Liver (tissue), 9 donors: ENCODE results near the gene ZNF316. TPM values are rescaled to one million over a fixed set of nuclear protein-coding genes. Genes with fewer than 3 reads are reported as not detected.

Source experiments
- DNase-seq: peaks from one replicate; pipeline ENCODE4 v3.0.0-alpha.2; 2017; ENCODE audit warnings: low spot score
- H3K27ac ChIP-seq, 2 donors: one replicate each; pipeline ENCODE4 v1.7.0; 2013; ENCODE audit warnings: inconsistent platforms in 2 of 2, low read length in 2 of 2, control low read depth in 1 of 2, low read depth in 1 of 2, mild to moderate bottlenecking in 1 of 2
- H3K27me3 ChIP-seq, 4 donors: one replicate each; pipeline versions ENCODE4 v1.6.1 to v1.7.0; 2013; ENCODE audit warnings: low read length in 3 of 4, inconsistent platforms in 1 of 4, mild to moderate bottlenecking in 1 of 4, moderate library complexity in 1 of 4; ENCODE audit not compliant: control insufficient read depth in 4 of 4, insufficient read depth in 4 of 4
- H3K36me3 ChIP-seq, 4 donors: one replicate each; pipeline versions ENCODE4 v1.6.1 to v1.7.0; 2013; ENCODE audit warnings: low read length in 3 of 4, mild to moderate bottlenecking in 3 of 4, low read depth in 1 of 4, moderate library complexity in 1 of 4; ENCODE audit not compliant: control insufficient read depth in 4 of 4, insufficient read depth in 3 of 4
- H3K4me1 ChIP-seq, 4 donors: one replicate each; pipeline versions ENCODE4 v1.6.1 to v1.7.0; 2013; ENCODE audit warnings: low read length in 3 of 4, mild to moderate bottlenecking in 3 of 4, moderate library complexity in 1 of 4; ENCODE audit not compliant: control insufficient read depth in 4 of 4, insufficient read depth in 4 of 4
- H3K4me3 ChIP-seq, 3 donors: one replicate each; pipeline versions ENCODE4 v1.6.1 to v1.7.0; 2013; ENCODE audit warnings: low read length in 3 of 3, control low read depth in 1 of 3, low read depth in 1 of 3, mild to moderate bottlenecking in 1 of 3
- H3K9ac ChIP-seq, 2 donors: one replicate each; pipeline ENCODE4 v1.7.0; 2013; ENCODE audit warnings: low read length in 2 of 2, mild to moderate bottlenecking in 2 of 2, moderate library complexity in 2 of 2, control low read depth in 1 of 2, low read depth in 1 of 2
- H3K9me3 ChIP-seq, 4 donors: one replicate each; pipeline versions ENCODE4 v1.6.1 to v1.7.0; 2013; ENCODE audit warnings: low read length in 3 of 4; ENCODE audit not compliant: control insufficient read depth in 4 of 4
- ATF3 ChIP-seq: IDR thresholded peaks from 2 replicates; pipeline ENCODE4 v1.6.1; 2016; ENCODE audit warnings: antibody characterized with exemption
- CTCF ChIP-seq: fragments of 150-350 bp; IDR thresholded peaks from 2 replicates; pipeline ENCODE4 v1.5.1; 2017; ENCODE audit warnings: improper control_type of control experiment, low read depth, low read length; ENCODE audit not compliant: missing input control
- EGR1 ChIP-seq, 2 donors: IDR thresholded peaks; 2 replicates each; pipeline ENCODE4 v1.6.1; 2016 to 2018; ENCODE audit warnings: antibody characterized with exemption in 2 of 2, low read depth in 2 of 2
- FOXA1 ChIP-seq: IDR thresholded peaks from 2 replicates; pipeline ENCODE4 v1.6.1; 2016; ENCODE audit warnings: antibody characterized with exemption
- FOXA2 ChIP-seq: IDR thresholded peaks from 2 replicates; pipeline ENCODE4 v1.6.1; 2016; ENCODE audit warnings: antibody characterized with exemption
- GABPA ChIP-seq, 2 donors: IDR thresholded peaks in 1 of 2; conservative IDR thresholded peaks in 1 of 2; 2 replicates each; pipeline ENCODE4 v1.6.1; 2016; ENCODE audit warnings: antibody characterized with exemption in 2 of 2, mild to moderate bottlenecking in 1 of 2, moderate library complexity in 1 of 2
- HNF4A ChIP-seq, 2 donors: conservative IDR thresholded peaks; 2 replicates each; pipeline ENCODE4 v1.6.1; 2016; ENCODE audit warnings: antibody characterized with exemption in 2 of 2, mild to moderate bottlenecking in 2 of 2
- HNF4G ChIP-seq: IDR thresholded peaks from 2 replicates; pipeline ENCODE4 v1.6.1; 2016; ENCODE audit warnings: antibody characterized with exemption
- JUND ChIP-seq, 2 donors: IDR thresholded peaks; 2 replicates each; pipeline ENCODE4 v1.6.1; 2016; ENCODE audit warnings: antibody characterized with exemption in 2 of 2
- RAD21 ChIP-seq, 2 donors: IDR thresholded peaks; 2 replicates each; pipeline ENCODE4 v1.6.1; 2016; ENCODE audit warnings: antibody characterized with exemption in 2 of 2, mild to moderate bottlenecking in 2 of 2
- SP1 ChIP-seq: IDR thresholded peaks from 2 replicates; pipeline ENCODE4 v1.6.1; 2018; ENCODE audit warnings: antibody characterized with exemption, mild to moderate bottlenecking
- TAF1 ChIP-seq: conservative IDR thresholded peaks from 2 replicates; pipeline ENCODE4 v1.6.1; 2016; ENCODE audit warnings: antibody characterized with exemption, mild to moderate bottlenecking
- YY1 ChIP-seq: IDR thresholded peaks from 2 replicates; pipeline ENCODE4 v1.6.1; 2016; ENCODE audit warnings: antibody characterized with exemption, mild to moderate bottlenecking
- WGBS: extraction: QIAGEN DNeasy Blood & Tissue Kit; methylation state at CpG from one replicate; pipeline ENCODE4 v1.1.7; 2013; 5-methylcytosine and 5-hydroxymethylcytosine counted together
- polyA plus RNA-seq, 2 donors: library from polyadenylated mRNA; stranded (reverse) in 1 of 2; unstranded in 1 of 2; fragments of 200-250 nt in 1 of 2; fragments of >200 nt in 1 of 2; fragmentation: Nextera tagmentation in 1 of 2; extraction: Ambion mirVana in 1 of 2; gene quantifications; one replicate each; pipeline versions ENCODE4 v1.2.1 to v1.2.3, GENCODE V29; 2013 to 2015
- total RNA-seq, 2 donors: library from RNA; depleted of rRNA; stranded (reverse); fragments of >200 nt; gene quantifications; one replicate each; pipeline ENCODE4 v1.2.3, GENCODE V29; 2014
- TF ChIP-seq, protein P1 (sequence below): IDR thresholded peaks from 2 replicates; pipeline ENCODE4 v1.6.1; 2016; ENCODE audit warnings: antibody characterized with exemption
- TF ChIP-seq, protein P2 (sequence below): IDR thresholded peaks from 2 replicates; pipeline ENCODE4 v1.6.1; 2016; ENCODE audit warnings: antibody characterized with exemption
- TF ChIP-seq, protein P3 (sequence below): IDR thresholded peaks from 2 replicates; pipeline ENCODE4 v1.6.1; 2016; ENCODE audit warnings: antibody characterized with exemption, mild to moderate bottlenecking
- donor health status: healthy.
- donor health status: healthy.
- donor health status: healthy.
- donor health status: healthy.
- donor health status: healthy.

The ZNF316 gene
- total and polyA plus RNA-seq, 4 donors = 0.35 to 14.3 (median 7.2) TPM

DNA sequence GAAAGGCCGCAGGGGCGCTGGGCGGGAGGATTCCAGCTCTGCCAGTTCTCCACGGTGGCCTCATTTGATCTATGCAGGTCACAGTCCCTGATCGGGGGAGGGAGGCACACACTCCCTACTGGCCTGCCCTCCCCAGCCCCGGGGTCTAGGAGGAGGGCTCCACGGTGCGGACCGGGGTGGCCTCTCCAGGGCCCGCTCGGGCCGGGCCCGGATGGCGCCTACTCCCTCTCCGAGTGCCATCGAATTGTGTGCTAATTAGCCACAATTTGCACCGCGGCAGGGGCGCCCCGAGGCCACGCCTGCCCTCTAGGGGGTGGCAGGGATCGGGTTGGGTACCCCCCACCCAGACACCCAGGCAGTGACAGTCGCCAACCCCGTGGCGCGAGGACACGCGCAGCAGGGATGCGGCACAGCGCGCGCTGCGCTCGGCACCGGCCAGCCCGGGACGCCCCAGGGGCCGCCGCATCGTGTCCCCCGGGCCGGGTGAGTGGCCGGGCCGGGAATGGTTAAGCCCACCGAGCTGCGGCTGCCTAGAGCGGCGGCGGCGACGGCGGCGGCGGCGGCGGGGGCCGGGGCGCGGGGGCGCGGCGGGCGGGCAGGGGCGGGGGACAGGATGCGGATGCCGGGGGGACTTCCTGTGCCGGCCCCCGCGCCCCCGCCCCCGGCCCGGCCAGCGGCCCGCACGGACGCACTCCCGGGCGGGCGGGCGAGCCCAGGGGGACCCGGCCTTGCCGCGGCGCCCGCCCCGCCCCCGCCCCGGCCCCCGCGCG is 22.0 kb upstream of the ZNF316 start, which contains the start of gene ZNF853:
Gene ZNF853, plus strand, starts transcription at position 658 of the 770 bp plus-strand sequence. CDS start 565 bp downstream, outside the sequence.
- Histone ChIP-seq H3K9me3 (no peaks in the 10 kb centered on the region), H3K4me1 (peaks cover 0 to 7% (median 5%) of the 10 kb centered on the region in 4 donors), H3K27ac (no peak within 1 kb of the TSS), H3K36me3 (no peaks in the 10 kb centered on the region), H3K27me3 (peaks cover 0 to 4% (median 3%) of the 10 kb centered on the region in 4 donors), H3K9ac (no peak within 1 kb of the TSS), H3K4me3 (peak within 1 kb of the TSS in 1 of 3 donors; percentile 59)
- DNase-seq = no peak
- TF ChIP-seq HNF4A (conservative IDR thresholded peaks at IDR 0.05) (no peak), YY1 (no peak), EGR1 (IDR thresholded peaks at IDR 0.05; ENCODE audit: low read depth in 2 of 2) (no peak), GABPA (IDR thresholded peaks at IDR 0.05 in 1 of 2, conservative IDR thresholded peaks at IDR 0.05 in 1 of 2) (no peak), FOXA2 (no peak), JUND (IDR thresholded peaks at IDR 0.05) (no peak), HNF4G (no peak), FOXA1 (no peak), SP1 (no peak), TAF1 (no peak), RAD21 (IDR thresholded peaks at IDR 0.05) (no peak)
- TF ChIP-seq, protein P1, sequence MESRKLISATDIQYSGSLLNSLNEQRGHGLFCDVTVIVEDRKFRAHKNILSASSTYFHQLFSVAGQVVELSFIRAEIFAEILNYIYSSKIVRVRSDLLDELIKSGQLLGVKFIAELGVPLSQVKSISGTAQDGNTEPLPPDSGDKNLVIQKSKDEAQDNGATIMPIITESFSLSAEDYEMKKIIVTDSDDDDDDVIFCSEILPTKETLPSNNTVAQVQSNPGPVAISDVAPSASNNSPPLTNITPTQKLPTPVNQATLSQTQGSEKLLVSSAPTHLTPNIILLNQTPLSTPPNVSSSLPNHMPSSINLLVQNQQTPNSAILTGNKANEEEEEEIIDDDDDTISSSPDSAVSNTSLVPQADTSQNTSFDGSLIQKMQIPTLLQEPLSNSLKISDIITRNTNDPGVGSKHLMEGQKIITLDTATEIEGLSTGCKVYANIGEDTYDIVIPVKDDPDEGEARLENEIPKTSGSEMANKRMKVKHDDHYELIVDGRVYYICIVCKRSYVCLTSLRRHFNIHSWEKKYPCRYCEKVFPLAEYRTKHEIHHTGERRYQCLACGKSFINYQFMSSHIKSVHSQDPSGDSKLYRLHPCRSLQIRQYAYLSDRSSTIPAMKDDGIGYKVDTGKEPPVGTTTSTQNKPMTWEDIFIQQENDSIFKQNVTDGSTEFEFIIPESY = no peak
- TF ChIP-seq, protein P2, sequence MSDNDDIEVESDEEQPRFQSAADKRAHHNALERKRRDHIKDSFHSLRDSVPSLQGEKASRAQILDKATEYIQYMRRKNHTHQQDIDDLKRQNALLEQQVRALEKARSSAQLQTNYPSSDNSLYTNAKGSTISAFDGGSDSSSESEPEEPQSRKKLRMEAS = no peak
- TF ChIP-seq, protein P3, sequence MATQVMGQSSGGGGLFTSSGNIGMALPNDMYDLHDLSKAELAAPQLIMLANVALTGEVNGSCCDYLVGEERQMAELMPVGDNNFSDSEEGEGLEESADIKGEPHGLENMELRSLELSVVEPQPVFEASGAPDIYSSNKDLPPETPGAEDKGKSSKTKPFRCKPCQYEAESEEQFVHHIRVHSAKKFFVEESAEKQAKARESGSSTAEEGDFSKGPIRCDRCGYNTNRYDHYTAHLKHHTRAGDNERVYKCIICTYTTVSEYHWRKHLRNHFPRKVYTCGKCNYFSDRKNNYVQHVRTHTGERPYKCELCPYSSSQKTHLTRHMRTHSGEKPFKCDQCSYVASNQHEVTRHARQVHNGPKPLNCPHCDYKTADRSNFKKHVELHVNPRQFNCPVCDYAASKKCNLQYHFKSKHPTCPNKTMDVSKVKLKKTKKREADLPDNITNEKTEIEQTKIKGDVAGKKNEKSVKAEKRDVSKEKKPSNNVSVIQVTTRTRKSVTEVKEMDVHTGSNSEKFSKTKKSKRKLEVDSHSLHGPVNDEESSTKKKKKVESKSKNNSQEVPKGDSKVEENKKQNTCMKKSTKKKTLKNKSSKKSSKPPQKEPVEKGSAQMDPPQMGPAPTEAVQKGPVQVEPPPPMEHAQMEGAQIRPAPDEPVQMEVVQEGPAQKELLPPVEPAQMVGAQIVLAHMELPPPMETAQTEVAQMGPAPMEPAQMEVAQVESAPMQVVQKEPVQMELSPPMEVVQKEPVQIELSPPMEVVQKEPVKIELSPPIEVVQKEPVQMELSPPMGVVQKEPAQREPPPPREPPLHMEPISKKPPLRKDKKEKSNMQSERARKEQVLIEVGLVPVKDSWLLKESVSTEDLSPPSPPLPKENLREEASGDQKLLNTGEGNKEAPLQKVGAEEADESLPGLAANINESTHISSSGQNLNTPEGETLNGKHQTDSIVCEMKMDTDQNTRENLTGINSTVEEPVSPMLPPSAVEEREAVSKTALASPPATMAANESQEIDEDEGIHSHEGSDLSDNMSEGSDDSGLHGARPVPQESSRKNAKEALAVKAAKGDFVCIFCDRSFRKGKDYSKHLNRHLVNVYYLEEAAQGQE = no peak
- 5% methylated on average over 91 of the region's 91 CpGs for WGBS

- peaks cover 0 to 7% (median 5%) of the 10 kb centered on the region in 4 donors for H3K4me1 ChIP-seq
- DNase-seq = no peak
- H3K9ac ChIP-seq = no peak overlapping the region
- H3K27me3 ChIP-seq = peaks cover 0 to 4% (median 3%) of the 10 kb centered on the region in 4 donors
- peak overlapping the region in 1 of 3 donors; percentile 59 for H3K4me3 ChIP-seq
- TF ChIP-seq SP1 (no peak), FOXA1 (no peak), CTCF (no peak), ATF3 (no peak), RAD21 (IDR thresholded peaks at IDR 0.05) (no peak)
- TF ChIP-seq, protein P1 = no peak
- TF ChIP-seq, protein P2 = no peak
- H3K36me3 ChIP-seq = no peaks in the 10 kb centered on the region
- no peak overlapping the region for H3K27ac ChIP-seq
- no peaks in the 10 kb centered on the region for H3K9me3 ChIP-seq
- 12% methylated on average over 63 of the region's 63 CpGs for WGBS
Measured at GRCh38 chr7:6615723-6616555, 21.2 kb upstream of the ZNF316 start.
